HEK293 (cell line): Measurements from ENCODE around the gene VWC2L.

Source experiments
- CTCF ChIA-PET: fragments of 350-600 bp; formaldehyde crosslinking; extraction: SDS; loops from one replicate; lab custom pipeline; 2021; ENCODE audit warnings: antibody characterized with exemption; lab: Yijun Ruan, JAX
- POLR2A ChIA-PET: fragments of 300-600 bp; formaldehyde crosslinking; extraction: SDS; loops from one replicate; lab custom pipeline; 2020; ENCODE audit warnings: antibody characterized with exemption, inconsistent platforms; lab: Yijun Ruan, JAX
- H3K27ac ChIP-seq: fragments of 200-500 bp; sonication (Bioruptor generic); 2 replicates; pipeline ENCODE4 v1.5.1; 2014; ENCODE audit warnings: low read depth, low read length, control low read depth, inconsistent platforms; ENCODE audit errors: extremely low read depth
- H3K36me3 ChIP-seq, 2 experiments: fragments of 200-500 bp in 1 of 2; sonication (Bioruptor generic) in 1 of 2; 1 replicate in 1 of 2; 2 replicates in 1 of 2; pipeline ENCODE4 v1.5.1; 2014 to 2017; ENCODE audit warnings: inconsistent platforms in 2 of 2, low read length in 2 of 2; ENCODE audit not compliant: control insufficient read depth in 2 of 2, insufficient read depth in 1 of 2
- H3K4me1 ChIP-seq: fragments of 200-500 bp; sonication (Bioruptor generic); 2 replicates; pipeline ENCODE4 v1.5.1; 2014; ENCODE audit warnings: mild to moderate bottlenecking, low read length, inconsistent platforms; ENCODE audit not compliant: control insufficient read depth, insufficient read depth
- H3K4me3 ChIP-seq: 2 replicates; pipeline ENCODE4 v1.5.1; 2011; ENCODE audit warnings: low read depth, mild to moderate bottlenecking, control low read depth, low read length, moderate library complexity
- H3K9me3 ChIP-seq: fragments of 200-500 bp; sonication (Bioruptor generic); 2 replicates; pipeline ENCODE4 v1.5.1; 2014; ENCODE audit warnings: low read depth, low read length, inconsistent platforms; ENCODE audit not compliant: control insufficient read depth, insufficient read depth
- AEBP2 ChIP-seq: fragments of 450-650 bp; formaldehyde crosslinking; IDR thresholded peaks from 2 replicates; pipeline ENCODE4 v1.5.1; 2016; ENCODE audit warnings: missing biosample characterization, missing genetic modification characterization, borderline replicate concordance
- KLF7 ChIP-seq: fragments of 450-650 bp; formaldehyde crosslinking; IDR thresholded peaks from 2 replicates; pipeline ENCODE4 v1.5.1; 2016; ENCODE audit warnings: missing biosample characterization, missing genetic modification characterization, borderline replicate concordance
- PATZ1 ChIP-seq: fragments of 450-650 bp; formaldehyde crosslinking; IDR thresholded peaks from 2 replicates; pipeline ENCODE4 v1.5.1; 2016; ENCODE audit warnings: missing biosample characterization, missing genetic modification characterization
- PRDM6 ChIP-seq: fragments of 450-650 bp; formaldehyde crosslinking; IDR thresholded peaks from 2 replicates; pipeline ENCODE4 v1.5.1; 2017; ENCODE audit warnings: missing biosample characterization, missing genetic modification characterization
- SALL2 ChIP-seq: fragments of 450-650 bp; formaldehyde crosslinking; IDR thresholded peaks from 2 replicates; pipeline ENCODE4 v1.5.0; 2017; ENCODE audit warnings: missing biosample characterization, mild to moderate bottlenecking, missing genetic modification characterization, borderline replicate concordance
- TCF7L2 ChIP-seq: IDR thresholded peaks from 2 replicates; pipeline ENCODE4 v1.6.1; 2011; ENCODE audit warnings: low read depth, mild to moderate bottlenecking, inconsistent platforms, low read length, moderate library complexity, borderline replicate concordance
- YY2 ChIP-seq: fragments of 450-650 bp; formaldehyde crosslinking; IDR thresholded peaks from 2 replicates; pipeline ENCODE4 v1.5.1; 2016; ENCODE audit warnings: missing biosample characterization, missing genetic modification characterization
- ZIC2 ChIP-seq: fragments of 450-650 bp; formaldehyde crosslinking; IDR thresholded peaks from 2 replicates; pipeline ENCODE4 v1.5.1; 2016; ENCODE audit warnings: missing biosample characterization, missing genetic modification characterization
- ZNF10 ChIP-seq: fragments of 450-650 bp; formaldehyde crosslinking; IDR thresholded peaks from 2 replicates; pipeline ENCODE4 v1.5.1; 2017; ENCODE audit warnings: missing biosample characterization, missing genetic modification characterization
- ZNF138 ChIP-seq: fragments of 450-650 bp; formaldehyde crosslinking; IDR thresholded peaks from 2 replicates; pipeline ENCODE4 v1.5.1; 2016; ENCODE audit warnings: missing biosample characterization, missing genetic modification characterization, borderline replicate concordance
- ZNF157 ChIP-seq: fragments of 450-650 bp; formaldehyde crosslinking; IDR thresholded peaks from 2 replicates; pipeline ENCODE4 v1.5.1; 2016; ENCODE audit warnings: missing biosample characterization, missing genetic modification characterization
- ZNF248 ChIP-seq: fragments of 450-650 bp; formaldehyde crosslinking; IDR thresholded peaks from 2 replicates; pipeline ENCODE4 v1.5.1; 2017; ENCODE audit warnings: missing biosample characterization, missing genetic modification characterization
- ZNF274 ChIP-seq, 2 experiments: fragments of 200-500 bp in 1 of 2; fragments of 450-650 bp in 1 of 2; sonication (Bioruptor generic) in 1 of 2; formaldehyde crosslinking in 1 of 2; IDR thresholded peaks; 2 replicates each; pipeline versions ENCODE4 v1.5.1 to v1.6.1; 2014 to 2016; ENCODE audit warnings: borderline replicate concordance in 1 of 2, inconsistent platforms in 1 of 2, low read length in 1 of 2, missing biosample characterization in 1 of 2, missing genetic modification characterization in 1 of 2
- ZNF311 ChIP-seq: fragments of 450-650 bp; formaldehyde crosslinking; IDR thresholded peaks from 2 replicates; pipeline ENCODE4 v1.5.1; 2017; ENCODE audit warnings: missing biosample characterization, missing genetic modification characterization, borderline replicate concordance
- ZNF362 ChIP-seq: fragments of 450-650 bp; formaldehyde crosslinking; IDR thresholded peaks from 2 replicates; pipeline ENCODE4 v1.5.1; 2016; ENCODE audit warnings: missing biosample characterization, missing genetic modification characterization
- ZNF366 ChIP-seq: fragments of 450-650 bp; formaldehyde crosslinking; conservative IDR thresholded peaks from 2 replicates; pipeline ENCODE4 v1.5.1; 2016; ENCODE audit warnings: missing biosample characterization, missing genetic modification characterization
- ZNF426 ChIP-seq: fragments of 450-650 bp; formaldehyde crosslinking; IDR thresholded peaks from 2 replicates; pipeline ENCODE4 v1.5.1; 2017; ENCODE audit warnings: missing biosample characterization, missing genetic modification characterization, mild to moderate bottlenecking, inconsistent platforms, moderate library complexity
- ZNF433 ChIP-seq: fragments of 450-650 bp; formaldehyde crosslinking; IDR thresholded peaks from 2 replicates; pipeline ENCODE4 v1.5.1; 2016; ENCODE audit warnings: missing biosample characterization, missing genetic modification characterization, low read depth
- ZNF555 ChIP-seq: fragments of 450-650 bp; formaldehyde crosslinking; conservative IDR thresholded peaks from 2 replicates; pipeline ENCODE4 v1.5.1; 2017; ENCODE audit warnings: missing biosample characterization, mild to moderate bottlenecking, missing genetic modification characterization, inconsistent platforms
- ZNF629 ChIP-seq: fragments of 450-650 bp; formaldehyde crosslinking; IDR thresholded peaks from 2 replicates; pipeline ENCODE4 v1.5.1; 2017; ENCODE audit warnings: missing biosample characterization, missing genetic modification characterization
- ZNF658 ChIP-seq: fragments of 450-650 bp; formaldehyde crosslinking; IDR thresholded peaks from 2 replicates; pipeline ENCODE4; 2016; ENCODE audit warnings: missing biosample characterization, missing genetic modification characterization
- ZNF670 ChIP-seq: fragments of 450-650 bp; formaldehyde crosslinking; IDR thresholded peaks from 2 replicates; pipeline ENCODE4 v1.5.1; 2016; ENCODE audit warnings: missing biosample characterization, missing genetic modification characterization, low read depth
- ZNF707 ChIP-seq: fragments of 450-650 bp; formaldehyde crosslinking; IDR thresholded peaks from 2 replicates; pipeline ENCODE4 v1.5.1; 2016; ENCODE audit warnings: missing biosample characterization, missing genetic modification characterization
- ZNF777 ChIP-seq: fragments of 450-650 bp; formaldehyde crosslinking; IDR thresholded peaks from 2 replicates; pipeline ENCODE4 v1.5.1; 2017; ENCODE audit warnings: missing biosample characterization, missing genetic modification characterization, borderline replicate concordance
- ZSCAN30 ChIP-seq: fragments of 450-650 bp; IDR thresholded peaks from 2 replicates; pipeline ENCODE4 v1.5.1; 2018; ENCODE audit warnings: missing biosample characterization, mild to moderate bottlenecking, missing genetic modification characterization, moderate library complexity

The VWC2L gene

DNA sequence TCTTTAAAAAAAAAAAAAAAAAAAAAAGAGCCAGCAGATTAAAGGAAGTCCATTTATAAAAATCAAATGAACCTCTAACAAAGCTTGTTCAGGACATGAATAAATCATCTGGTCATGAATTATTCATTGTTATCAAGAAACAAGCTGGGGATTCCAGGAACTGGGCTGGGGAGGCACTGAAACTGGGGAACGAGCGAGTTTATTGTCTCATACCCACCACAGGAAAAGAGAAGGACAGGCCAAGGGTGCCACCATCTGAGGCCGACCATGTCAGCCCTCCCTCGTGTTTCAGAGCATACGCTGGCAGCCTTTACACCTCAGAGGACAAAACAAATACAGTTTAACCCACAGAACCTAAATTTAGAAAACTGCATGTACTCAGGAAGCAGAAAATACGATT is 164.2 kb downstream of the VWC2L start:
- Histone ChIP-seq H3K4me3 (no peak overlapping the region), H3K36me3 (no peaks in the 10 kb centered on the region), H3K27ac (no peak overlapping the region), H3K4me1 (no peaks in the 10 kb centered on the region), H3K9me3 (no peaks in the 10 kb centered on the region)
- ChIA-PET POLR2A (no interaction called here), CTCF (interaction anchor here (1.1 kb wide), 1 partner anchor 12 kb away, joined by 5 read pairs; no protein-coding TSS in a partner anchor)
- TF ChIP-seq ZNF629 (tag by site-specific recombination) = no peak
- no peak for TF ChIP-seq ZNF555 (tag by site-specific recombination)
- TF ChIP-seq TCF7L2 = no peak
- no peak for TF ChIP-seq ZNF157 (tag by site-specific recombination)
- no peak for TF ChIP-seq ZNF707 (tag by site-specific recombination)
- TF ChIP-seq PATZ1 (tag by site-specific recombination) = no peak
- no peak for TF ChIP-seq ZNF426 (tag by site-specific recombination)
- TF ChIP-seq AEBP2 (tag by site-specific recombination) = no peak
- TF ChIP-seq ZNF658 (tag by site-specific recombination) = no peak

DNA sequence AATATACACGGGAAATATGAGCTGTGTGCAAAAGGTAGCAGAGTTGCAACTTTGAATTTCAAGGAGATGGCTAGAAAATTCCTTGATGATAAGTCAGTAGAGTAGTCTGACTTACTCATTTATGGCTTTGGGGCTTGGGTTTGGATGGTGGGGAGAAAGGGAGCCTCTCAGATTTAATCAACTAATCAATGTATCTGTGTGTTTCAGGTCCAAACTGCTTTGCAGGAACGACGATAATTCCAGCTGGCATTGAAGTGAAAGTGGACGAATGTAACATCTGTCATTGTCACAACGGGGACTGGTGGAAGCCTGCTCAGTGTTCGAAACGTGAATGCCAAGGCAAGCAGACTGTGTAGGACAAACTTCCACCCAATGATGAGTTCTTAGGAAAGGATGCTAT is 164.6 kb downstream of the VWC2L start:
- ChIA-PET CTCF (interaction anchor here (0.6 to 1.1 kb wide), 2 partner anchors 8 to 12 kb away, joined by 3 to 5 read pairs; no protein-coding TSS in a partner anchor), POLR2A (no interaction called here)
- Histone ChIP-seq H3K27ac (no peak overlapping the region), H3K4me3 (no peak overlapping the region), H3K4me1 (no peaks in the 10 kb centered on the region), H3K9me3 (no peaks in the 10 kb centered on the region), H3K36me3 (no peaks in the 10 kb centered on the region)
- no peak for TF ChIP-seq ZNF670 (tag by site-specific recombination)
- TF ChIP-seq ZSCAN30 (tag by site-specific recombination) = no peak
- no peak for TF ChIP-seq ZNF366 (tag by site-specific recombination)
- no peak for TF ChIP-seq ZNF433 (tag by site-specific recombination)
- TF ChIP-seq ZNF311 = no peak
- no peak for TF ChIP-seq ZNF138 (tag by site-specific recombination)
- TF ChIP-seq SALL2 = no peak

DNA sequence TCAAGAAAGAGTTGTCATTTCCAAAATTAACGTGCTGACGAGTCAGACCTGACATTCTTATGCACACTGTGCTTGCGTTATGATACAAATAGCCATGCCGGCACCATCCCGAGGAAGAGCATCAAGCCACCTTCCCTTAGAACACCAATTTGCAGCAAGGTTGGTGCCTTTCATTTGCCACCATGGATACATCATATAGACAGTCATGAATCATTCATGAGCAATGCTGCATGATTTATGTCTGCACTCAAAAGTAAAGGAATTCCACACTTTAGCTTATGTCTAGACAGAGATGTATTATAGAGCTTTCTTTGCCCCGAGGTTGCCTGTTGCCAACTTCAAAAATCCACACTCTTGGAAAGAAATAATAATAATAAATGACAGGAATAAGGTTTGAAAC is 166.9 kb downstream of the VWC2L start:
- no peaks in the 10 kb centered on the region for H3K9me3 ChIP-seq
- no peak overlapping the region for H3K4me3 ChIP-seq
- ChIA-PET POLR2A (no interaction called here), CTCF (interaction anchor here (2.2 kb wide), 1 partner anchor 9 kb away, joined by 8 read pairs; no protein-coding TSS in a partner anchor)
- no peaks in the 10 kb centered on the region for H3K36me3 ChIP-seq
- no peaks in the 10 kb centered on the region for H3K4me1 ChIP-seq
- no peak overlapping the region for H3K27ac ChIP-seq
- no peak for TF ChIP-seq ZNF10
- no peak for TF ChIP-seq ZNF248 (tag by site-specific recombination)
- no peak for TF ChIP-seq ZNF274 (IDR thresholded peaks at IDR 0.05; ENCODE audit: low read length)
- TF ChIP-seq ZNF274 (tag by site-specific recombination; IDR thresholded peaks at IDR 0.05; ENCODE audit: borderline replicate concordance) = no peak
- no peak for TF ChIP-seq ZNF777
- no peak for TF ChIP-seq ZNF362 (tag by site-specific recombination)
- no peak for TF ChIP-seq ZIC2 (tag by site-specific recombination)
- TF ChIP-seq PRDM6 (tag by site-specific recombination) = no peak
- TF ChIP-seq KLF7 (tag by site-specific recombination) = no peak
- no peak for TF ChIP-seq YY2 (tag by site-specific recombination)
- TF ChIP-seq ZNF658 (tag by site-specific recombination) = no peak
